ENCODE results near the gene PANK2.
A peak's percentile ranks its signal among the peaks of the same experiment; 100 is the strongest.

Gene PANK2

GRCh38 chr20:3931664-3932063 is 42.5 kb downstream of the PANK2 start:
- H3K27ac ChIP-seq = no peak overlapping the region
- TF ChIP-seq ZFX (IDR thresholded peaks at IDR 0.05) (no peak), CTCF (conservative IDR thresholded peaks at IDR 0.05) (no peak)

GRCh38 chr20:3932277-3932676 is 43.1 kb downstream of the PANK2 start:
- no peak for TF ChIP-seq CTCF (conservative IDR thresholded peaks at IDR 0.05)
- no peak for TF ChIP-seq ZFX (IDR thresholded peaks at IDR 0.05)

GRCh38 chr20:3932681-3933080 is 43.5 kb downstream of the PANK2 start:
- H3K27ac ChIP-seq = no peak overlapping the region
- no peak for TF ChIP-seq CTCF (conservative IDR thresholded peaks at IDR 0.05)
- no peak for TF ChIP-seq ZFX (IDR thresholded peaks at IDR 0.05)

More at GRCh38 chr20:3932277-3932676, 43.1 kb downstream of the PANK2 start:
- no peak overlapping the region for H3K27ac ChIP-seq

GRCh38 chr20:3933218-3933617 is 44.0 kb downstream of the PANK2 start:
- TF ChIP-seq ZFX (IDR thresholded peaks at IDR 0.05) (no peak), CTCF (conservative IDR thresholded peaks at IDR 0.05) (no peak)
- no peak overlapping the region for H3K27ac ChIP-seq

- no peak for TF ChIP-seq CTCF (conservative IDR thresholded peaks at IDR 0.05)
- TF ChIP-seq ZFX (IDR thresholded peaks at IDR 0.05) = no peak
- no peak overlapping the region for H3K27ac ChIP-seq
These were observed 45.4 kb downstream of the PANK2 start for GRCh38 chr20:3934624-3935023.

- H3K27ac ChIP-seq = peak overlapping the region; percentile 35
- TF ChIP-seq CTCF (conservative IDR thresholded peaks at IDR 0.05) (no peak), ZFX (IDR thresholded peaks at IDR 0.05) (no peak)
These were observed 46.2 kb downstream of the PANK2 start for GRCh38 chr20:3935295-3935955.

GRCh38 chr20:3935956-3936340 is 46.8 kb downstream of the PANK2 start:
- H3K27ac ChIP-seq = peak overlapping the region; percentile 35
- no peak for TF ChIP-seq ZFX (IDR thresholded peaks at IDR 0.05)
- no peak for TF ChIP-seq CTCF (conservative IDR thresholded peaks at IDR 0.05)
